GM18873 (cell line): Measurements from ENCODE around the gene ARMH4.

Experiments used
- ATAC-seq: cut with Tn5 transposase; IDR thresholded peaks from one replicate; pipeline ENCODE4 v1.9.1; 2021; ENCODE audit warnings: mild to moderate bottlenecking, moderate library complexity, moderate number of reproducible peaks; ENCODE audit not compliant: unreplicated experiment, low FRiP score

The ARMH4 gene

DNA sequence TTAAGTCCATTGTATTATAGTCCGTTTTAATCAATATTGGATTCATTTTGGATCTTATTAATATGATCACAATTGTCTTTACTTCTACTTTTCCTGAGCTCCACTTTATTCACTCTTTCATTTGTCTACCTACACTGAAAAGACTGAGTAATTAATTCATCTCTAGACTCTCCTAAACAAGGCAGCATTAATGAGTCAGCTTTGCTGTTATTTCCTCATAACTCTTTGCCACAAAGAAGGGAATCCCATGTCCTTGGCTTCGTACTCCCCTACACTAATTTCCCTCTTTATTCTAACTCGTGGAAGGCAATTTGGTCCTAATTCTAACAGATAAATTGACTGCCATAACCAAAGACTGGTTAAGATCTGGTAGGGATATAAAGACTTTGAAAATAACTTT, 91.9 kb downstream of the ARMH4 start:
- ATAC-seq, result no peak

DNA sequence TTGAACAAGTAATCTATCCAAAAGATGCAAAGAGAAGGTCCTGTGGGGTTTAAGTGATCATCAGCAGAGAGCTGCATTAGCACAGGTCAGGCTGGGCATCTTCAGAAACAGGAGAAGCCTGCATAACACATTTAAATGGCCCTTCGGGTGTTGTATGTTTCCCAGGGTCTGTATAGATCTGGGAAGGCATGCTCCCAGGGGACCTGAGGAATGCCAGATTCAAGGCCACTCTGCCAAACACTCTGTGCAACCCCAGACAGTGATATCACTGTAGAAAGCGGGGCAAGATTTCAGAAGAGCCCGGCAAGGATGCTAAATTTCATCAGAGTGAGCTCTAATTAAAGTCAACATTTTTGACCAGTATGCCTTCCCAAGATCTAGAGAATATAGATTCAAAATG, 92.9 kb downstream of the ARMH4 start:
- ATAC-seq, result no peak

GRCh38 chr14:58055497-58056010, 96.5 kb downstream of the ARMH4 start:
- no peak for ATAC-seq

DNA sequence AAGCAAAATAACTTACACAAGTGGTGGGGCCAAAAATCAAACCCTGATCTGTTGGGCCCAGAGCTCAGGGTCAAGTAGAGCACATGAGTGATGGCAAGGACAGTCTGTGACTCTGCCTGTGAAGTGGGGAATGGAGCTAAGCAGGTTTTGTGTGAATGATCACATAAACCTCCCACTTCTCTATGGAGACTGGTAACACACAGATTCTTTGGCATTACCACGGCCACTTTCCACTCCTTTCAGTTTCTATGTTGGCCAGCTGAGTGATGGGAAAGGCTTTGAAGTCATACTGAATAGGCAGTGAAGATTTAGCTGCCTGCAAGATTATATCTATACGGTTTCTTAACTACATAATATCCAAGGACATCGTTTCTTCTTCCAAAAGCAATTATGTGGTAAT, 97.9 kb downstream of the ARMH4 start:
- ATAC-seq, result no peak

GRCh38 chr14:58048219-58048618, 103.8 kb downstream of the ARMH4 start:
- ATAC-seq, result no peak

DNA sequence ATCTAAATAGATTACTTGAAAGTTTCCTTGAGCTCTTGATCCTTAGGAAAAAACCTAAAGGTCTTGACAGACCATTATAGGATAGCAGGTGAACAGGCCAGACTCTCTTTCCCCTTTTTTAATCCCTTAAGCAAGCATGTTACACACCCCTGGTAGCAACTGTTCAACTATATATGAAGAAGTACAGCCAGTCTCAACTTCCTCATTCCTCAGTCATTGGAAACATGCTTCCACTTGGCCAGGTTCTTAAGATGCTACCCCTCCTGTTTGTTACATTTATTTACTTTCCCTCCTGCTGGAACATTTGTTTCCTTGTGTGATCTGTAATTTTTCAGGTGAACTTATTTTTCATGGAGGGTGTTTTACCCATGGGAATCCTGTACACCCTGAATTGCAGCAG, 124.1 kb downstream of the ARMH4 start:
- ATAC-seq, result no peak

DNA sequence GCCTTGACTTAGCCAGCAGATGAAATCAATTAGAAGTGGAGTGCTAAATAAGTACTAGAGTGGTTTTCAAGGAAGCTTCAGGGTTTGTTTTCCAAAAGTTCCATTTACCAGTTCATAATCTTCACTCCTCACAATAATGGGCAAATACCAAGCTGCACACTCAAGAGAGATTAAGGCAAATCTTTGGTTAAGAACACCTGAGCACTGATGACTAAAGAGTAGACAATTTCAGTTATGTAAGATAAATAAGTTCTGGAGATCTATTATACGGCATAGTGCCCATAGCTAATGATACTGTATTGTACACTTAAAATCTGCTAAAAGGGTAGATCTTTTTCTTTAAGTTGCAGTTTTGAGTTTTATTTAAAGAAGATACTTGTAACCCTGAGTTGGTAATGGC, 125.0 kb downstream of the ARMH4 start:
- ATAC-seq, result no peak

GRCh38 chr14:58026219-58026618, 125.8 kb downstream of the ARMH4 start:
- no peak for ATAC-seq

DNA sequence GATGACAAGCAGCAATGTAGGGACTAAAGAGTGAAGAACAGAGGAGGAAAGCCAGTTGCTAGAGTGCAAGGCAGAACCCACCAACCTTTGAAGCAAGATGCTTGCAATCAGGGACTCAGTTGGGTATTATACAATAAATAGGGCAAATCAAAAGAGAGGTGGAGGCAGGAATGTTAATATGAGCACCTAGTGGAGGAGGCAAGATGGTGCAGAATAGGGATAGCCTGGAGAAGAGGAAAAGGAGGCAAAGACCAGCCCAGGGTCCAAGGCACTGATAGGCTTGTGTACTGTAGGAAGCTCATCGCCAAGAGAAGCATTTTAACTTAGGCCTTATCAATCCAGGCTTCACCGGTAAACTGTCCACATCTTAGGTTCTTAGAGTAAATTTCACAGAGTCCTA, 137.2 kb downstream of the ARMH4 start:
- no peak for ATAC-seq

DNA sequence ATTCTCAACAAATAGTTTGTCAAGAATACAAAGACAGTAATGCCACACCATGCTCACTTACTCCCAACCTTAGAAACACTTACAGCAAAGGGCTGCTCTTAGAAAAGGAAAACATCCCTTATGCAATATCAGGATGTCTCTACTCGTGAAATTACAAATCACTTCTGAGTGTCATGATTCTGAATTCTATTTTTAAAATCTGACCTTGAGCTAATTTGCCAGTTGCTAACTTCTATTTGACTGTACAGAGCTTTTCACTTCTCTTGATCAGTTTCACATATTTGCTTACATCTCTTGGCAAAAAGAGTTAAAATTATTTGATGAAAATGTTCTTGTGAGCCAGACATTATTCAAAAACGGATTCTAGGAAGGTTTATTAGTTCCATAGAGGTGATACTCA, 149.4 kb downstream of the ARMH4 start:
- ATAC-seq, result no peak

- ATAC-seq, result no peak
Observed at GRCh38 chr14:57999979-58000378, 152.0 kb downstream of the ARMH4 start.

DNA sequence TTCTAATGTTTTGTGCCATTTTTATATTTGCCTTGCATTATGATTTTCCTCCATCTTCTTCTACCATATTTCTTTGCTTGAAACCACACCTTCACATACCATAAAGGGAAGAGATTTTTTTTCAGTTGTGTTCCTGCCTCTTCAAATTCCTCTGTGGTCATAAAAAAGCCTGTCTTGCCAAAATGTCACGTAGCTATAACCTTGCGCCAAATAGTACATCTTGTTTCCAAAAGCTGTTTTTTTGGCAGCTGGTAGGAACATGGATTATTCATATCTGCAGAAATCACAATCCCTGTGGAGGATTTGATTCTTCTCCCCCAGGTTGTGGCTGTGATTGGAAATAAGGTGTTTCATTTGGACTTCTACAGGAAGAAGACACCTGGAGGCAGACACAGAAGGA, 152.5 kb downstream of the ARMH4 start:
- ATAC-seq, result no peak

DNA sequence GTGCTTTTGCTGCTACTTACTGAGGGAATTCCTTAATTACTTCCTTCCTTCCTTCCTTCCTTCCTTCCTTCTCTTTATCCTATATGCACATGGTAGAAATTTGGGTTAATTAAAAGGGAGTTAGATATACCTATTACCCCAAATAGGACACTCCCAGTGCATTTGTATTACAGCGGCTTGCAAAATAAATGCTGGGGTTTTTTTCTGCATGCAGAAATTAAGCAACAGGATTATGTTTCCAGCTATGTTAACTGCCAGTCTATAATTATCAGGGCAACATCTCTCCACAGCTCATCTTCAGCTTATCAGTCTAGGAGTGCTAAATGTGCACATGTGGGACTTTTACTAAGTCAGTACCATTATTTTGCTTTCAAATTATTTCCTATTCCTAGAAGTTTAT, 153.2 kb downstream of the ARMH4 start:
- ATAC-seq, result no peak

DNA sequence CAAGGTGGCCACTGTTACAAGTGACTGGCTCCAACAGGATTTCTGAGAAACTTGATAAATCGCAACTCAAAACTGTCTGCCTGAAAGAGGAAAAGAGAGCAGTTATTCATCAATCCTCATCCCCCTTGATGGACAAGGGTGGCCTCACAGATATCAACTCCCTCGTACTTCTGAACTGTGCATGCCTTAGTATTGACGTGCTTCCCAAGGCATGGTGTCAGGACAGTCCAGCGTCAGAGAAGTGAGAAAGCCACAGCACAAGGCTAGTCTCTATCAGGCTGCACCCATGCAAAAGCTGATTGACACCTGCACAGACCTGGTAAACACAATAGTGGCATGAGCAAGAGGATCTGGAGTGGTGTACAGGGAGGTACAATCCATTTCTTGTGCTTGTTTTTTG, 160.7 kb downstream of the ARMH4 start:
- ATAC-seq, result no peak

DNA sequence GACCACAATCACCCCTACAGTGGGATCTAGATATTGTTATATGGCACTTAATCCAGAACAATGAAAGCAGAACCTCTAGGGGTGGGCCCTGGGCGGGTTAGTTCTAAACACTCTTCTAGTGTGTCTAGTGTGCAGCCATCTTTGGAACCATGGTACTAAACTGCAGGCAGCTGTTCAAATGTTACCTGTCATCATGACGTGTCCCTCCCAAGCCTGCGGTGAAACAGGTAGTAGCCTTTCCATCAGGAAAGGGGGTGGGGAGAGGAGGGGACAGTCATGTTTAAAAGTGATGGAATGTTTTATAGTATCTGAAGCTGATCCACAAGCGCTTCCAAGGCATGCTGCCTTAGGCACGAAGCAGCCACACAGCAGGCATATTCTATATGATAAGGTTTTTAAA, 163.6 kb downstream of the ARMH4 start:
- no peak for ATAC-seq

- no peak for ATAC-seq
Observed at GRCh38 chr14:57987596-57988300, 164.3 kb downstream of the ARMH4 start.

DNA sequence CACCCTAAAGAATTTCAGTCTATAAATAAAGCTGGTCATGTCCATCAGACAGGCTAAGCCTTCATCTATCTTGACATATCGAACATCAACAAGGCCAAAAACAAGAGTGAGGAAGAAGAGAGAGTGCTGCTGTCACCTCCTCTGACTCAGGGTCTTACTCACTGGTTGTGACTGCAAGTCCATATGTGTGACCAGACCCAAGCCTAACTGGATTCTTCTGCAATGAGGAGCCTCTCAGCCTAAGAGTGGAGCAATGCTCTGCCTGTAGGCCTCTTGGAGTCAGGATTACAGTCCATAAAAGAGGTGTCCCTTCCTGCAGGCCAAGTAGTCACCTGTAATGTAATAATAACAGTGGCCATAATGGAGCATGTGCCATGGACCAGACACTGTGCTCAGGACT, 165.0 kb downstream of the ARMH4 start:
- no peak for ATAC-seq

GRCh38 chr14:57982804-57983634, 169.0 kb downstream of the ARMH4 start:
- no peak for ATAC-seq

- ATAC-seq, result no peak
Observed at GRCh38 chr14:57981817-57982560, 170.0 kb downstream of the ARMH4 start.

DNA sequence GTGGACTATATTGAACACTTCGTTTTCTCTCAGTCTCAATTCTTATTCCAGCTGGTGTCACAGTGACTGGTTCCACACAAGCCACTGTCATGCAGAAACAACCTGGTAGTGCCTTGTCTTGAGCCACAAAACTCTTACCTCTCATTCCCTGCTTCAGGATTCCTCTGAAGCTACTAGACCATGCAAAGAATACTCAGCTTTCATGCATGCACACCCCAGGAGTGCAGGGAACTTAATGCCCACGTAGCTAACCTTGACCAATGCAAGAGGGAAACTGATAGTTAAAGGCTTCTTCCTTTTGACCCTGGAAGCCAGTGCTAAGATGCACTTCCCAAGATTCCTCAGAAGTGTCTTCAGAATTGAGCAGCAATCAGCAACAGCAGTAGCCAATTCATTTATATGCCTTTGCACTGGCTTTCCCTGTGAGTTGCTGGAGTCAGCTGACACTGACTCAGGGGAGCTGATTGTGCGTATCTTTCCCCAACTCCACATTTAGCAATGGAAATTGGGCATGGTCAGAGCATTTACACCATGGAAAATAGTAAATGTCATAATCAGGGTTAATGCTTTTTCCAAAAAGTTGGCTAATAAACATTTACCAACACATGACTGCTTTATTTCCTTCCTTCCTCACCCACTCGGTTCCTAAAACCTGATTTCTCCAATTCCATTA, 172.5 kb downstream of the ARMH4 start:
- no peak for ATAC-seq

- no peak for ATAC-seq
Observed at GRCh38 chr14:57976701-57977100, 175.3 kb downstream of the ARMH4 start.
